Measurements from ENCODE around the gene ODAD4.

The ODAD4 gene

DNA sequence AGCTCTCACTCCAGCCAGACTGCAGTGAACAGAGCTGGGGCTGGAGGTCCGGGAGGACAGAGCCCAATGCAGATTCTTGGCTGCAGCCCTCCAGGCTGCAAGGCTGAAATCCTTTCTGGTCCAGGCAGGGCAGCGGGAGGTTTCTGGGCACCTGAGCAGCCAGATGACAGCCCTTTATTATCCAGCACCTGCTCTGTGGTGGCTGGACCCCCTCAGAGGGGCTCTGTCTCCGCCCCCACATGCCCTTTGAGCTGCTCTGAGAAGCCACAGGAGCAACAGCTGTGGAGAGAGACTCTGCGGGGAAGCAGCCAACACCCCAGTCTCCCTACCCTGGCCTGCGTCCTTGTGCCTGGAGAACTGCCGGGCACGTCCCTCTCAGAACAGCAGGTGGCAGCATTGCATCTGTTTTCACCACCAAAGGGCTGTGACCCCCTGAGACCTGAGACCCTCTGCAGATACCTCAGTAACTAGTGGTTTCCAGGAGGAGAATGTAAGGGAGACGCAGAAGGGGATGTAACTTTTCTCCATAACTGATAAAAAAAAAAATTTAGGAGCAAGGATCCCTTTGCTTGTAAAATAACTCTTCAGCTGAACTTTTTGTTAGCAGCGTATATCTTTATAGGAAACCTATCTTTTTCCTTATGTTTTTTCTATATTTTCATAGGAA, 32.5 kb downstream of the ODAD4 start:
- peak; percentile 90 for TF ChIP-seq RAD21 (IDR thresholded peaks at IDR 0.05; ENCODE audit: low read depth)
- TF ChIP-seq, protein P1, sequence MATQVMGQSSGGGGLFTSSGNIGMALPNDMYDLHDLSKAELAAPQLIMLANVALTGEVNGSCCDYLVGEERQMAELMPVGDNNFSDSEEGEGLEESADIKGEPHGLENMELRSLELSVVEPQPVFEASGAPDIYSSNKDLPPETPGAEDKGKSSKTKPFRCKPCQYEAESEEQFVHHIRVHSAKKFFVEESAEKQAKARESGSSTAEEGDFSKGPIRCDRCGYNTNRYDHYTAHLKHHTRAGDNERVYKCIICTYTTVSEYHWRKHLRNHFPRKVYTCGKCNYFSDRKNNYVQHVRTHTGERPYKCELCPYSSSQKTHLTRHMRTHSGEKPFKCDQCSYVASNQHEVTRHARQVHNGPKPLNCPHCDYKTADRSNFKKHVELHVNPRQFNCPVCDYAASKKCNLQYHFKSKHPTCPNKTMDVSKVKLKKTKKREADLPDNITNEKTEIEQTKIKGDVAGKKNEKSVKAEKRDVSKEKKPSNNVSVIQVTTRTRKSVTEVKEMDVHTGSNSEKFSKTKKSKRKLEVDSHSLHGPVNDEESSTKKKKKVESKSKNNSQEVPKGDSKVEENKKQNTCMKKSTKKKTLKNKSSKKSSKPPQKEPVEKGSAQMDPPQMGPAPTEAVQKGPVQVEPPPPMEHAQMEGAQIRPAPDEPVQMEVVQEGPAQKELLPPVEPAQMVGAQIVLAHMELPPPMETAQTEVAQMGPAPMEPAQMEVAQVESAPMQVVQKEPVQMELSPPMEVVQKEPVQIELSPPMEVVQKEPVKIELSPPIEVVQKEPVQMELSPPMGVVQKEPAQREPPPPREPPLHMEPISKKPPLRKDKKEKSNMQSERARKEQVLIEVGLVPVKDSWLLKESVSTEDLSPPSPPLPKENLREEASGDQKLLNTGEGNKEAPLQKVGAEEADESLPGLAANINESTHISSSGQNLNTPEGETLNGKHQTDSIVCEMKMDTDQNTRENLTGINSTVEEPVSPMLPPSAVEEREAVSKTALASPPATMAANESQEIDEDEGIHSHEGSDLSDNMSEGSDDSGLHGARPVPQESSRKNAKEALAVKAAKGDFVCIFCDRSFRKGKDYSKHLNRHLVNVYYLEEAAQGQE (IDR thresholded peaks at IDR 0.05; ENCODE audit: low read depth) = no peak
- TF ChIP-seq EP300 (IDR thresholded peaks at IDR 0.05; ENCODE audit: borderline replicate concordance) = no peak
- TF ChIP-seq NFIC (IDR thresholded peaks at IDR 0.05) = no peak
- TF ChIP-seq ZBTB7A (IDR thresholded peaks at IDR 0.05; ENCODE audit: low read depth) = peak; percentile 97

DNA sequence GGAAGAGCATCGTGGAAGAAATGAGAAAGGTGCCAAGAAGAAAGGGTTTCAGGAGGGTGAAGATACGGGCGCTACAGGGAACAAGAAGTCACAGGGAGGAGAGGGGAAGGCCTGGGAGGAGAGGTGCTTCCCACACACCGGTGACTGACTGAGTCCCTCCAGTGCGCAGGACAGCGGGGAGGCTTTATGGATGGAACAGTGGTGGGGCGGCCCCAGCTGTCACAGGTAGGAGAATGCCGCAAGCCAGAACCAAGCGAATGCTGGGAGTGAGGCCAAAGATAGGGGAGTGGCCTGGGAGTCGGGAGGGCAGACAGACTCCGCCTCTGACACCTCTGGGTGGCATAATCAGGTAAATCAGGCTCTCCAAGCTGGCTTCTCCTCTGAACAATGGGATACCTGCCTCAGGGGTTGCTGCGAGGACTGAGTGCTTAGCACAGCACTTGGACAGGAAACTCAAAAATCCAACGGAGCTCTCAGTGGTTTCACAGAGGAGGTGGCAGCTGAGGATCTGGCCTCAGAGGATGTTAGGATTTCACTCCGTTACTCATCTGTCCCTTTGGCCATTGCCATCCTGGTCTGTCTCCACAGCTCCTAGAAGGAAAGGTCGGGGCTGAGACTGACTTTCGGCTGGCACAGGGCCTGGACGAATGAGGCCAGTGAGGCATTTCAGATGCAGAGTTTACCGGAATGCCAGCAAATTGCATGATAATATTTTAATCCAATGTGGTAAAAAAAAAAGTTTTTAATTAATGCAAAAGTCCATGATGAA, 35.5 kb downstream of the ODAD4 start:
- TF ChIP-seq, protein P2, sequence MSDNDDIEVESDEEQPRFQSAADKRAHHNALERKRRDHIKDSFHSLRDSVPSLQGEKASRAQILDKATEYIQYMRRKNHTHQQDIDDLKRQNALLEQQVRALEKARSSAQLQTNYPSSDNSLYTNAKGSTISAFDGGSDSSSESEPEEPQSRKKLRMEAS (IDR thresholded peaks at IDR 0.05) = peak; percentile 35; the same call in 1 of the 2 replicates
- TF ChIP-seq EP300 (IDR thresholded peaks at IDR 0.05; ENCODE audit: borderline replicate concordance) = no peak

DNA sequence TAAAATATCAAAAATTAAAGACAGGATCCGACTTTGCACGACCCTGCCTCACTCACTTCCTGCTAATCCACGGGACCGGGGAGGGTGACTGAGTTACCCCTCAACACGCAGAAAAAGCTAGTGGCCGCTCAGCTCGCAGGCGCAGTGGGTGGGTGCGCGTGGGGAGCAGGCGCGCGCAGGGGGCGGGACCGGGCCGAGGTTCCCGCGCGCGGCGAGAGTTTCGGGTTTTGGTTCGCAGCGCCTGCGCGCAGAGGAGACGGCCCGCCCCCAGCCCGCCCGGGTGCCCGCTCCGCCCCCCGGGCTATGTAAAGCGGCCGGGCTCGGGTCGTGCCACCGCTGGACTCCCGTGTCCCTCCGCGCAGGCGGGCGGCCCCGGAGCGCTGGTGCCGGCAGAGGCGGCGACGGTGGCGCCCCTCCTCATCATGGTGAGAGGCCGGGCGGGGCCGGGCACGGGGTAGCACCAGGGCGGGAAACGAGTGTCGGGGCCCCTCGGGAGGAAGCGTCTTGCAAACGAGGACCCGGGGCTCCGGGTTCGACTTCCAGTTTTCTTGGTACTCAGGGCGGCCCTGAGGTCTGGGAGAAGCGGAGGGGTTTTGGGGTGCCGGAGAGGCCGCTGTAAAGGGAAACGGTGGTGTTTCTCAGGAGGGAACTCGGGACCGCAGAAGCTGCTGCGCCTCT, 36.2 kb downstream of the ODAD4 start, which contains the start of gene CNP:
Gene CNP (plus strand): TSS at position 333 of the 678 bp plus-strand sequence. CDS start 90 bp downstream, at position 423.
- TF ChIP-seq NFIC (IDR thresholded peaks at IDR 0.05) (no peak), EP300 (IDR thresholded peaks at IDR 0.05; ENCODE audit: borderline replicate concordance) (peak; percentile 34), CREB1 (IDR thresholded peaks at IDR 0.05; ENCODE audit: low read depth) (no peak), TEAD4 (IDR thresholded peaks at IDR 0.05) (no peak), ZBTB7A (IDR thresholded peaks at IDR 0.05; ENCODE audit: low read depth) (peak; percentile 46; the same call in 1 of the 2 replicates), TAF1 (IDR thresholded peaks at IDR 0.05; ENCODE audit: low read depth) (peak; percentile 85; the same call in 1 of the 2 replicates), YY1 (IDR thresholded peaks at IDR 0.05; ENCODE audit: low read depth) (peak; percentile 70; the same call in 1 of the 2 replicates), CEBPB (IDR thresholded peaks at IDR 0.05) (no peak), FOXM1 (IDR thresholded peaks at IDR 0.05; ENCODE audit: borderline replicate concordance, low read depth) (no peak), TCF12 (IDR thresholded peaks at IDR 0.05; ENCODE audit: low read depth) (peak; percentile 39; the same call in 1 of the 2 replicates), EGR1 (IDR thresholded peaks at IDR 0.05) (no peak)
- TF ChIP-seq, protein P2 (IDR thresholded peaks at IDR 0.05) = peak; percentile 87
- TF ChIP-seq, protein P1 (IDR thresholded peaks at IDR 0.05; ENCODE audit: low read depth) = no peak
- TF ChIP-seq, protein P3, sequence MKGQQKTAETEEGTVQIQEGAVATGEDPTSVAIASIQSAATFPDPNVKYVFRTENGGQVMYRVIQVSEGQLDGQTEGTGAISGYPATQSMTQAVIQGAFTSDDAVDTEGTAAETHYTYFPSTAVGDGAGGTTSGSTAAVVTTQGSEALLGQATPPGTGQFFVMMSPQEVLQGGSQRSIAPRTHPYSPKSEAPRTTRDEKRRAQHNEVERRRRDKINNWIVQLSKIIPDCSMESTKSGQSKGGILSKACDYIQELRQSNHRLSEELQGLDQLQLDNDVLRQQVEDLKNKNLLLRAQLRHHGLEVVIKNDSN (IDR thresholded peaks at IDR 0.05) = no peak

DNA sequence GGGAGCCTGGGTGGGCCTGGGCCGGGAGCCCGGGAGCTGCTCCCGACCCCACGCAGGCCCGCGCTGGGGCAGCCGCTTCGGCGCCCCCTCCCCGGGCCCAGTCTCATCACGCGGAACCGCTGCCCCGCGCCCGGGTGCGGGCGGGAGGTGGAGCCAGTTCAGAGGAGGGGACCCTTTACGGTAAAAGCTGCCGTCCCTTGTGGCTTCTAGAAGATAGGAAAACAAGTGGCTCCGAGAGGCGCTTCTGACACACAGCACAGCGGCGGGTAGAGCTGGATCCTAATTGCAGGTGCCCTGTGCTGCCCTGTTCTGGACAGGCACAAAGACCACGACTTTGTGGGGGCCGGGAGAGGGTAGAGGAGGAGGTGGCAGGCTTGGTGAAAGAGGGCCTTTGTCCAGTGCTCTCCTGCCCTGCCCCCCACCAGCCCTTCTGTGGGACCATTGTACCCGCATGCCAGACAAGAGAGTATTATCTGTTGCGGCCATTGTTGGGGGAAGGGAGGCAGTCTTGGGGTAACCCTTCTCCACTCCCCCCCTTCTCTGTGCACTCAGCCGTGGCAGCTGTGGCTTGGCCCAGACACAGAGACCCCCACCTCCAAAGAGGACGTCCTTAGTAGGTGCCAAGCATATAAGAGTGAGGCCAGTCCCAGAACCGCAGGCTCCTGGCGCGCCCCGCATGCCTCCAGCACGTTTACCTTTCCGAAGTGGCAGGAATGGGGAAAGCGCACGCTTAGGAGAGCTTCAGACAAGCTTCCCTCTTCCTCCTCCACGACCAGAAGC, 36.9 kb downstream of the ODAD4 start:
- TF ChIP-seq, protein P1 (IDR thresholded peaks at IDR 0.05; ENCODE audit: low read depth) = no peak
- TF ChIP-seq RAD21 (IDR thresholded peaks at IDR 0.05; ENCODE audit: low read depth) = no peak
- TF ChIP-seq, protein P2 (IDR thresholded peaks at IDR 0.05) = no peak
- no peak for TF ChIP-seq CEBPB (IDR thresholded peaks at IDR 0.05)
- TF ChIP-seq ZBTB7A (IDR thresholded peaks at IDR 0.05; ENCODE audit: low read depth) = 0 out of 2 replicates have a peak, but pooled peaks have one; percentile 16
- no peak for TF ChIP-seq EP300 (IDR thresholded peaks at IDR 0.05; ENCODE audit: borderline replicate concordance)
- no peak for TF ChIP-seq TAF1 (IDR thresholded peaks at IDR 0.05; ENCODE audit: low read depth)
- TF ChIP-seq YY1 (IDR thresholded peaks at IDR 0.05; ENCODE audit: low read depth) = peak; percentile 53
